HepG2 (cell line): ENCODE measurements around the gene HOMEZ. TPM values are rescaled to one million over a fixed set of nuclear protein-coding genes. Genes with fewer than 3 reads are reported as not detected.

Experiments used
- DRAP1 ChIP-seq: IDR thresholded peaks from 2 replicates; pipeline ENCODE4 v1.6.1; 2016; ENCODE audit warnings: missing genetic modification reagents, missing compliant biosample characterization
- IRF9 ChIP-seq: sonication (generic); formaldehyde crosslinking; IDR thresholded peaks from 2 replicates; pipeline ENCODE4 v1.8.0; 2022; ENCODE audit warnings: missing genetic modification reagents, mild to moderate bottlenecking, borderline replicate concordance
- KIAA2018 ChIP-seq: sonication (generic); formaldehyde crosslinking; IDR thresholded peaks from 2 replicates; pipeline ENCODE4 v1.5.0; 2020; ENCODE audit warnings: mild to moderate bottlenecking, missing genetic modification reagents, borderline replicate concordance
- PATZ1 ChIP-seq: sonication (generic); formaldehyde crosslinking; IDR thresholded peaks from 2 replicates; pipeline ENCODE4 v1.4.0; 2020; ENCODE audit warnings: missing genetic modification reagents
- PLRG1 ChIP-seq: fragments of 450-650 bp; conservative IDR thresholded peaks from 2 replicates; pipeline ENCODE4 v1.6.1; 2016
- REST ChIP-seq, 2 experiments: IDR thresholded peaks; 2 replicates each; pipeline ENCODE4 v1.6.1; 2011 to 2012; ENCODE audit warnings: low read length in 2 of 2, borderline replicate concordance in 1 of 2, low read depth in 1 of 2, mild to moderate bottlenecking in 1 of 2, moderate library complexity in 1 of 2
- SAP130 ChIP-seq: IDR thresholded peaks from 2 replicates; pipeline ENCODE4 v1.6.1; 2016; ENCODE audit warnings: low read depth
- ZNF296 ChIP-seq: sonication (generic); formaldehyde crosslinking; conservative IDR thresholded peaks from 2 replicates; pipeline ENCODE4 v1.5.0; 2020; ENCODE audit warnings: mild to moderate bottlenecking, missing genetic modification reagents
- ZNF670 ChIP-seq: sonication (generic); formaldehyde crosslinking; IDR thresholded peaks from 2 replicates; pipeline ENCODE4 v1.8.0; 2022; ENCODE audit warnings: mild to moderate bottlenecking, missing genetic modification reagents, borderline replicate concordance
- polyA plus RNA-seq, 8 experiments: library from polyadenylated mRNA; depleted of rRNA in 3 of 8; stranded (reverse) in 7 of 8; unstranded in 1 of 8; fragments of >200 nt; fragmentation: Illumina TruSeq in 4 of 8; extraction: Trizol in 4 of 8; gene quantifications; 2 replicates each; pipeline versions ENCODE4 v1.2.1 to v1.2.3, GENCODE V29; 2011 to 2016; ENCODE audit warnings: low read depth in 4 of 8, missing spikeins in 1 of 8, mixed read lengths in 1 of 8; ENCODE audit not compliant: insufficient read depth in 1 of 8
- total RNA-seq, 5 experiments: library from RNA; depleted of rRNA; stranded (reverse); fragments of >200 nt; fragmentation: Illumina TruSeq; extraction: Trizol; gene quantifications; 2 replicates each; pipeline ENCODE4 v1.2.3, GENCODE V29; 2016; ENCODE audit warnings: low read depth in 1 of 5

Gene HOMEZ
- total and polyA plus RNA-seq, 2 of the 13 experiments (the other 11 are each of a cell fraction or from before 2014, with no cell fraction given), result 14.5 to 31.8 TPM

GRCh38 chr14:23302290-23303225 is 16.6 kb upstream of the HOMEZ start, which contains the start of gene PPP1R3E (continued):
- TF ChIP-seq ZNF670 (CRISPR knock-in tag), result no peak
- TF ChIP-seq ZNF296 (CRISPR knock-in tag), result no peak
- no peak for TF ChIP-seq PLRG1
- TF ChIP-seq REST (IDR thresholded peaks at IDR 0.05; ENCODE audit: borderline replicate concordance in 1 of 2, low read depth in 1 of 2, low read length in 2 of 2), result peak in 1 of 2 experiments; percentile 42; a peak in 1 of 4 replicates
- TF ChIP-seq PATZ1 (CRISPR knock-in tag), result peak; percentile 84
- TF ChIP-seq SAP130, result peak; percentile 90
- peak; percentile 80; the same call in 1 of the 2 replicates for TF ChIP-seq IRF9 (CRISPR knock-in tag)
- peak; percentile 94 for TF ChIP-seq KIAA2018 (CRISPR knock-in tag)
- peak; percentile 81 for TF ChIP-seq DRAP1 (CRISPR knock-in tag)
